ENCODE results near the gene RNF168.
"Not testable (repeated sequence)": the region's sequence is repeated elsewhere in the genome, so short reads cannot be mapped to it uniquely, and the experiment has no call there.

RNF168 gene

GRCh38 chr3:196502775-196503195 lies 783 bp downstream of the RNF168 start:
- ATAC-seq, result peak; percentile 31
- H3K36me3 Mint-ChIP-seq (ENCODE audit: low read depth), result peaks cover 41% of the 10 kb centered on the region

GRCh38 chr3:196501316-196502044 lies 2.1 kb downstream of the RNF168 start:
- Mint-ChIP-seq H3K4me1 (peaks cover 49% of the 10 kb centered on the region), H3K4me3 (peak overlapping the region; percentile 100), H3K9me3 (peaks cover 4% of the 10 kb centered on the region), H3K36me3 (ENCODE audit: low read depth) (peaks cover 49% of the 10 kb centered on the region), H3K27ac (peak overlapping the region; percentile 100), H3K27me3 (no peaks in the 10 kb centered on the region)
- ATAC-seq (no peak), DNase-seq (no peak)

More at GRCh38 chr3:196502775-196503195, 783 bp downstream of the RNF168 start:
- peaks cover 45% of the 10 kb centered on the region for H3K4me1 Mint-ChIP-seq
- peak overlapping the region; percentile 100 for H3K27ac Mint-ChIP-seq
- DNase-seq, result peak; percentile 52
- peak overlapping the region; percentile 100 for H3K4me3 Mint-ChIP-seq
- no peaks in the 10 kb centered on the region for H3K27me3 Mint-ChIP-seq
- H3K9me3 Mint-ChIP-seq, result peaks cover 7% of the 10 kb centered on the region

- Mint-ChIP-seq H3K36me3 (ENCODE audit: low read depth) (peaks cover 61% of the 10 kb centered on the region), H3K27ac (peak overlapping the region; percentile 100), H3K9me3 (no peaks in the 10 kb centered on the region), H3K27me3 (no peaks in the 10 kb centered on the region), H3K4me1 (peaks cover 53% of the 10 kb centered on the region), H3K4me3 (peak overlapping the region; percentile 100)
- DNase-seq (peak; percentile 32), ATAC-seq (no peak)
Measured at GRCh38 chr3:196499807-196500524, 3.6 kb downstream of the RNF168 start.

- no peaks in the 10 kb centered on the region for H3K27me3 Mint-ChIP-seq
- H3K27ac Mint-ChIP-seq, result peak overlapping the region; percentile 100
- peak overlapping the region; percentile 100 for H3K4me3 Mint-ChIP-seq
- peaks cover 52% of the 10 kb centered on the region for H3K4me1 Mint-ChIP-seq
- no peak for ATAC-seq
- H3K9me3 Mint-ChIP-seq, result no peaks in the 10 kb centered on the region
- DNase-seq, result no peak
- peaks cover 62% of the 10 kb centered on the region for H3K36me3 Mint-ChIP-seq (ENCODE audit: low read depth)
Measured at GRCh38 chr3:196499061-196499460, 4.5 kb downstream of the RNF168 start.

GRCh38 chr3:196498297-196498696 lies 5.3 kb downstream of the RNF168 start:
- Mint-ChIP-seq H3K27me3 (no peaks in the 10 kb centered on the region), H3K36me3 (ENCODE audit: low read depth) (peaks cover 62% of the 10 kb centered on the region), H3K9me3 (no peaks in the 10 kb centered on the region), H3K4me3 (no peak overlapping the region), H3K27ac (no peak overlapping the region), H3K4me1 (peaks cover 49% of the 10 kb centered on the region)
- DNase-seq (no peak), ATAC-seq (no peak)

- no peaks in the 10 kb centered on the region for H3K9me3 Mint-ChIP-seq
- no peaks in the 10 kb centered on the region for H3K27me3 Mint-ChIP-seq
- no peak overlapping the region for H3K4me3 Mint-ChIP-seq
- peaks cover 52% of the 10 kb centered on the region for H3K36me3 Mint-ChIP-seq (ENCODE audit: low read depth)
- ATAC-seq (no peak), DNase-seq (no peak)
- H3K27ac Mint-ChIP-seq, result no peak overlapping the region
- H3K4me1 Mint-ChIP-seq, result peaks cover 45% of the 10 kb centered on the region
Measured at GRCh38 chr3:196496183-196496582, 7.4 kb downstream of the RNF168 start.

GRCh38 chr3:196493292-196493691 lies 10.3 kb downstream of the RNF168 start:
- Mint-ChIP-seq H3K9me3 (no peaks in the 10 kb centered on the region), H3K27me3 (no peaks in the 10 kb centered on the region), H3K4me1 (peaks cover 26% of the 10 kb centered on the region), H3K4me3 (no peak overlapping the region), H3K36me3 (ENCODE audit: low read depth) (peaks cover 29% of the 10 kb centered on the region), H3K27ac (no peak overlapping the region)
- no peak for ATAC-seq
- DNase-seq, result no peak

- H3K27me3 Mint-ChIP-seq, result no peaks in the 10 kb centered on the region
- no peak overlapping the region for H3K4me3 Mint-ChIP-seq
- ATAC-seq, result no peak
- peaks cover 28% of the 10 kb centered on the region for H3K36me3 Mint-ChIP-seq (ENCODE audit: low read depth)
- no peak for DNase-seq
- no peak overlapping the region for H3K27ac Mint-ChIP-seq
- H3K9me3 Mint-ChIP-seq, result no peaks in the 10 kb centered on the region
- peaks cover 20% of the 10 kb centered on the region for H3K4me1 Mint-ChIP-seq
Measured at GRCh38 chr3:196492080-196492479, 11.5 kb downstream of the RNF168 start.

- DNase-seq (no peak), ATAC-seq (no peak)
- H3K36me3 Mint-ChIP-seq (ENCODE audit: low read depth), result peaks cover 23% of the 10 kb centered on the region
- no peaks in the 10 kb centered on the region for H3K27me3 Mint-ChIP-seq
- no peaks in the 10 kb centered on the region for H3K9me3 Mint-ChIP-seq
- H3K27ac Mint-ChIP-seq, result peak overlapping the region; percentile 26
- peaks cover 14% of the 10 kb centered on the region for H3K4me1 Mint-ChIP-seq
- H3K4me3 Mint-ChIP-seq, result no peak overlapping the region
Measured at GRCh38 chr3:196489747-196490146, 13.8 kb downstream of the RNF168 start.

GRCh38 chr3:196486263-196486662 lies 17.3 kb downstream of the RNF168 start:
- H3K4me1 Mint-ChIP-seq, result peaks cover 7% of the 10 kb centered on the region
- ATAC-seq (no peak), DNase-seq (no peak)
- no peak overlapping the region for H3K4me3 Mint-ChIP-seq
- H3K9me3 Mint-ChIP-seq, result no peaks in the 10 kb centered on the region
- H3K36me3 Mint-ChIP-seq (ENCODE audit: low read depth), result peaks cover 28% of the 10 kb centered on the region
- H3K27ac Mint-ChIP-seq, result no peak overlapping the region
- H3K27me3 Mint-ChIP-seq, result no peaks in the 10 kb centered on the region

- Mint-ChIP-seq H3K4me1 (no peaks in the 10 kb centered on the region), H3K27ac (no peak overlapping the region), H3K36me3 (ENCODE audit: low read depth) (peaks cover 32% of the 10 kb centered on the region)
Measured at GRCh38 chr3:196477678-196478077, 25.9 kb downstream of the RNF168 start.

GRCh38 chr3:196472286-196472685 lies 31.3 kb downstream of the RNF168 start:
- no peak for ATAC-seq
- peaks cover 5% of the 10 kb centered on the region for H3K4me1 Mint-ChIP-seq

More at GRCh38 chr3:196477678-196478077, 25.9 kb downstream of the RNF168 start:
- Mint-ChIP-seq H3K4me3 (no peak overlapping the region), H3K9me3 (no peaks in the 10 kb centered on the region), H3K27me3 (no peaks in the 10 kb centered on the region)
- DNase-seq (no peak), ATAC-seq (no peak)

GRCh38 chr3:196471551-196471950 lies 32.0 kb downstream of the RNF168 start:
- Mint-ChIP-seq H3K27me3 (no peaks in the 10 kb centered on the region), H3K27ac (no peak overlapping the region), H3K36me3 (ENCODE audit: low read depth) (peaks cover 31% of the 10 kb centered on the region), H3K4me3 (no peak overlapping the region), H3K9me3 (no peaks in the 10 kb centered on the region), H3K4me1 (peaks cover 5% of the 10 kb centered on the region)
- ATAC-seq (no peak), DNase-seq (no peak)

More at GRCh38 chr3:196472286-196472685, 31.3 kb downstream of the RNF168 start:
- no peak for DNase-seq
- no peaks in the 10 kb centered on the region for H3K9me3 Mint-ChIP-seq
- H3K36me3 Mint-ChIP-seq (ENCODE audit: low read depth), result peaks cover 35% of the 10 kb centered on the region
- H3K27me3 Mint-ChIP-seq, result no peaks in the 10 kb centered on the region
- no peak overlapping the region for H3K27ac Mint-ChIP-seq
- H3K4me3 Mint-ChIP-seq, result no peak overlapping the region

GRCh38 chr3:196470182-196470581 lies 33.4 kb downstream of the RNF168 start:
- DNase-seq, ATAC-seq, H3K9me3 Mint-ChIP-seq, H3K27me3 Mint-ChIP-seq, H3K27ac Mint-ChIP-seq, H3K4me3 Mint-ChIP-seq, H3K4me1 Mint-ChIP-seq: not testable (repeated sequence)
- H3K36me3 Mint-ChIP-seq (ENCODE audit: low read depth), result peaks cover 34% of the 10 kb centered on the region

- Mint-ChIP-seq H3K27me3 (no peaks in the 10 kb centered on the region), H3K27ac (no peak overlapping the region), H3K36me3 (ENCODE audit: low read depth) (peaks cover 15% of the 10 kb centered on the region), H3K4me3 (no peak overlapping the region), H3K9me3 (peaks cover 4% of the 10 kb centered on the region), H3K4me1 (peaks cover 2% of the 10 kb centered on the region)
- DNase-seq (no peak), ATAC-seq (no peak)
Measured at GRCh38 chr3:196463804-196464203, 39.8 kb downstream of the RNF168 start.

Measured in activated naive CD8-positive, alpha-beta T cell treated with anti-CD3 and anti-CD28 coated beads, Interleukin-2, amount 50 U/mL, for 24 hours (primary cell).